Measurements from ENCODE around the gene IDE. TPM values are rescaled to one million over a fixed set of nuclear protein-coding genes. Genes with fewer than 3 reads are reported as not detected.
A peak's percentile ranks its signal among the peaks of the same experiment; 100 is the strongest.

Gene IDE
- total and polyA plus RNA-seq, 9 of the 15 experiments (the other 6 are each of a cell fraction or from before 2014, with no cell fraction given), result 10.2 to 50.6 (median 33.2) TPM

DNA sequence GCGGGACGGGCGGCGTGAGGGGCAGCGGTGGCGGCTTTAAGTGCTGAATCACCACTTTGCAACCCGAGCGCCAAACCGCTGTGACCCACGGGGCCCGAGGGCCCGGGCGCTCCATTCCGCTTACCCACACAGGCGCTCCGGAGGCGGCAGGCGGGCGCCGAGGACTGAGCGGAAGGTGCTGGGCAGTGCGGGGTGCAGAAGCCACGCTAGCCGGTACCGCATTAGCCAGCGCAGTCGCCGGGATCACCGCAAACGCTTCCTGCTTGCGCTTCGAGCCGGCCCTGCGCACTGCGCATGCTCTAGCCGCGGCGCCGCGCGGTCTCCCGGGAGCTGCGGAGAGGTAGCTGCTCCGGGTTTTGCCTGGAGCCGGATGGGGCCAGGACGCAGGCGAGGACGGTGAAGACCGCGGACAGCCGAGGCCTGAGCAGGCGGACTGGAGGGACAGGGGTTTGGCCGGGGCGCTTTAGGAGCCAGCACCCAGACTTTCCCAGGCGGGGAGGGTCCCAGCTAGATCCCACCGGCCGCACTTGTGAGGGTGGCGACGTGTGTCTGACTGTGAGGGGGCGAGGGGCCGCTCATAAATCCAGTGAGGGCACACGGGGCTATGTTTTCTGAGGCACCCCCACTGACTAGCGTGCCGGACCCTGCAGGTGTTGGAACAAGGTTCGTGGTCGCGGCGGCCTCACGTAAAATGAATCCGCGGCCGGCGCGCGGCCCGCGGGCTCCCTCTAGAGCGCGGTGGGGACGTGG lies at the start of gene IDE (continued):
- TF ChIP-seq JUNB (CRISPR knock-in tag; conservative IDR thresholded peaks at IDR 0.05) (no peak), ZNF24 (IDR thresholded peaks at IDR 0.05) (no peak), C11orf30 (IDR thresholded peaks at IDR 0.05; ENCODE audit: low read depth) (peak; percentile 97), ZNF77 (CRISPR knock-in tag; IDR thresholded peaks at IDR 0.05) (no peak), MXI1 (IDR thresholded peaks at IDR 0.05; ENCODE audit: low read depth, low read length) (no peak), PHB2 (IDR thresholded peaks at IDR 0.05; ENCODE audit: low read depth) (no peak), BACH1 (tag; IDR thresholded peaks at IDR 0.05) (peak; percentile 73), ZNF445 (CRISPR knock-in tag; IDR thresholded peaks at IDR 0.05; ENCODE audit: low read depth) (no peak), NR2C2 (CRISPR knock-in tag; IDR thresholded peaks at IDR 0.05) (peak; percentile 52; the same call in 1 of the 2 replicates), NR2C2 (tag; IDR thresholded peaks at IDR 0.05) (peak; percentile 30; the same call in 1 of the 2 replicates), PHB (CRISPR knock-in tag; IDR thresholded peaks at IDR 0.05) (no peak), CCNT2 (IDR thresholded peaks at IDR 0.05; ENCODE audit: borderline replicate concordance, extremely low read depth, insufficient read length, low read depth, low read length) (peak; percentile 37), ZNF12 (CRISPR knock-in tag; IDR thresholded peaks at IDR 0.05) (no peak)
- TF ChIP-seq, protein P1, sequence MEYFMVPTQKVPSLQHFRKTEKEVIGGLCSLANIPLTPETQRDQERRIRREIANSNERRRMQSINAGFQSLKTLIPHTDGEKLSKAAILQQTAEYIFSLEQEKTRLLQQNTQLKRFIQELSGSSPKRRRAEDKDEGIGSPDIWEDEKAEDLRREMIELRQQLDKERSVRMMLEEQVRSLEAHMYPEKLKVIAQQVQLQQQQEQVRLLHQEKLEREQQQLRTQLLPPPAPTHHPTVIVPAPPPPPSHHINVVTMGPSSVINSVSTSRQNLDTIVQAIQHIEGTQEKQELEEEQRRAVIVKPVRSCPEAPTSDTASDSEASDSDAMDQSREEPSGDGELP (CRISPR knock-in tag; IDR thresholded peaks at IDR 0.05; ENCODE audit: borderline replicate concordance), result peak; percentile 75
- TF ChIP-seq, protein P2, sequence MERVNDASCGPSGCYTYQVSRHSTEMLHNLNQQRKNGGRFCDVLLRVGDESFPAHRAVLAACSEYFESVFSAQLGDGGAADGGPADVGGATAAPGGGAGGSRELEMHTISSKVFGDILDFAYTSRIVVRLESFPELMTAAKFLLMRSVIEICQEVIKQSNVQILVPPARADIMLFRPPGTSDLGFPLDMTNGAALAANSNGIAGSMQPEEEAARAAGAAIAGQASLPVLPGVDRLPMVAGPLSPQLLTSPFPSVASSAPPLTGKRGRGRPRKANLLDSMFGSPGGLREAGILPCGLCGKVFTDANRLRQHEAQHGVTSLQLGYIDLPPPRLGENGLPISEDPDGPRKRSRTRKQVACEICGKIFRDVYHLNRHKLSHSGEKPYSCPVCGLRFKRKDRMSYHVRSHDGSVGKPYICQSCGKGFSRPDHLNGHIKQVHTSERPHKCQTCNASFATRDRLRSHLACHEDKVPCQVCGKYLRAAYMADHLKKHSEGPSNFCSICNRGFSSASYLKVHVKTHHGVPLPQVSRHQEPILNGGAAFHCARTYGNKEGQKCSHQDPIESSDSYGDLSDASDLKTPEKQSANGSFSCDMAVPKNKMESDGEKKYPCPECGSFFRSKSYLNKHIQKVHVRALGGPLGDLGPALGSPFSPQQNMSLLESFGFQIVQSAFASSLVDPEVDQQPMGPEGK (CRISPR knock-in tag; IDR thresholded peaks at IDR 0.05; ENCODE audit: borderline replicate concordance), result no peak
- TF ChIP-seq, protein P3, sequence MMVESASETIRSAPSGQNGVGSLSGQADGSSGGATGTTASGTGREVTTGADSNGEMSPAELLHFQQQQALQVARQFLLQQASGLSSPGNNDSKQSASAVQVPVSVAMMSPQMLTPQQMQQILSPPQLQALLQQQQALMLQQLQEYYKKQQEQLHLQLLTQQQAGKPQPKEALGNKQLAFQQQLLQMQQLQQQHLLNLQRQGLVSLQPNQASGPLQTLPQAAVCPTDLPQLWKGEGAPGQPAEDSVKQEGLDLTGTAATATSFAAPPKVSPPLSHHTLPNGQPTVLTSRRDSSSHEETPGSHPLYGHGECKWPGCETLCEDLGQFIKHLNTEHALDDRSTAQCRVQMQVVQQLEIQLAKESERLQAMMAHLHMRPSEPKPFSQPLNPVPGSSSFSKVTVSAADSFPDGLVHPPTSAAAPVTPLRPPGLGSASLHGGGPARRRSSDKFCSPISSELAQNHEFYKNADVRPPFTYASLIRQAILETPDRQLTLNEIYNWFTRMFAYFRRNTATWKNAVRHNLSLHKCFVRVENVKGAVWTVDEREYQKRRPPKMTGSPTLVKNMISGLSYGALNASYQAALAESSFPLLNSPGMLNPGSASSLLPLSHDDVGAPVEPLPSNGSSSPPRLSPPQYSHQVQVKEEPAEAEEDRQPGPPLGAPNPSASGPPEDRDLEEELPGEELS (CRISPR knock-in tag; IDR thresholded peaks at IDR 0.05; ENCODE audit: borderline replicate concordance), result peak; percentile 77; the same call in 1 of the 2 replicates

Measured in K562 (cell line).